BLaER1 treated with 17β-estradiol and CSF1 and Interleukin-3, amounts not matched to agents 10 nM and 100 nM (cell line): ENCODE measurements around the gene RNF34.
A peak's percentile ranks its signal among the peaks of the same experiment; 100 is the strongest.

ENCODE experiments used
- H3K27ac ChIP-seq, 11 experiments: shearing (Covaris generic); formaldehyde crosslinking; 2 replicates each; pipeline ENCODE4 v1.8.1; 2022
- H3K27me3 ChIP-seq, 11 experiments: shearing (Covaris generic); formaldehyde crosslinking; 2 replicates each; pipeline ENCODE4 v1.8.1; 2022
- H3K36me3 ChIP-seq, 11 experiments: shearing (Covaris generic); formaldehyde crosslinking; 2 replicates each; pipeline ENCODE4 v1.8.1; 2022
- H3K4me1 ChIP-seq, 10 experiments: shearing (Covaris generic); formaldehyde crosslinking; 2 replicates each; pipeline ENCODE4 v1.8.1; 2022
- H3K4me2 ChIP-seq, 11 experiments: shearing (Covaris generic); formaldehyde crosslinking; 2 replicates each; pipeline ENCODE4 v1.8.1; 2022
- H3K4me3 ChIP-seq, 10 experiments: shearing (Covaris generic); formaldehyde crosslinking; 2 replicates each; pipeline ENCODE4 v1.8.1; 2022
- H3K9ac ChIP-seq, 11 experiments: shearing (Covaris generic); formaldehyde crosslinking; 2 replicates each; pipeline ENCODE4 v1.8.1; 2022
- H3K9me3 ChIP-seq, 11 experiments: shearing (Covaris generic); formaldehyde crosslinking; replicated peaks in 1 of 11; 2 replicates each; pipeline ENCODE4 v1.8.1; 2022
- H4K20me1 ChIP-seq, 11 experiments: shearing (Covaris generic); formaldehyde crosslinking; 2 replicates each; pipeline ENCODE4 v1.8.1; 2022
- Cebpa-rat ChIP-seq, 11 experiments: shearing (Covaris generic); IDR thresholded peaks; 2 replicates each; pipeline ENCODE4 v1.8.1; 2022

Gene RNF34

DNA sequence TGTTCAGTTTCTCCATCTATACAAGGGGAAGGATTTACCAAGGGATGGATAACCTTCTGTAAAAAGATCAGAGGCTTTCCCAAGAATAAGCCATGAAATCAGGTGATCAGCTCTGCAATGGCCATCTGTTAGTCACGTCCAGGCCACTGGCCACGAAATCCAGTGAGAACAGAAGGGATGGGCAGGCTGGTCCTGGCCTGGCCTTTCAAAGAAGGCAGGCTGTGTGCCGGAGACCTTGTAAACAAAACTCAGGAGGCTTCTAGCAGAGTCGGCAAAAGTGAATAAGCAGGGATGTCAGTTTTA is 68.5 kb downstream of the RNF34 start:
- no peaks in the 10 kb centered on the region for H3K27me3 ChIP-seq
- no peaks in the 10 kb centered on the region for H3K9me3 ChIP-seq
- peak overlapping the region in 2 of 11 experiments; percentile 72 to 98; a peak in 2 of 22 replicates for H3K27ac ChIP-seq
- TF ChIP-seq Cebpa-rat (IDR thresholded peaks at IDR 0.05) = no peak
- H4K20me1 ChIP-seq = peaks cover 24 to 89% (median 29%) of the 10 kb centered on the region in 11 experiments
- peak overlapping the region; percentile 87 to 99 (median 95) for H3K4me2 ChIP-seq
- H3K36me3 ChIP-seq = peaks cover 6 to 19% (median 15%) of the 10 kb centered on the region in 11 experiments; a peak in 19 of 22 replicates
- peaks cover 63 to 81% (median 72%) of the 10 kb centered on the region in 10 experiments for H3K4me1 ChIP-seq
- H3K9ac ChIP-seq = peak overlapping the region in 6 of 11 experiments; percentile 4 to 99 (median 90); a peak in 4 of 22 replicates
- H3K4me3 ChIP-seq = no peak overlapping the region

DNA sequence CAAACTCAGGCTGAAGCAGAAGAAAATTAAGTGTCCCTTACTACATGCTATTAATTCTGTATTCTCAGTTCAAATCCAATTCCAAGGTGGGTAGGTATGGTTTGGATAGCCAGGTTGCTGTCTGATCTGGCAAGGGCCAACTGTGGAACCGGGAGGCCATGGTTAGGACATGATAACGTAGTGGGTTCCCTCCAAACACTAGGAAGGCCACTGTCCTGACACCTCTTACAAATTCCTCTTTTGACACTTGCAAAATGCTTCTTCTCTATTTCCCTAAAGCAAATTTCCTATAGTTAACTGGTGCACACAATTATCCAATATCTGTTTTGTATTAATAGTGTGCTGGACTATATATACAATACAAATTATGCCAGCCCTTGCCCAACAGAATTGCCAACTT is 70.8 kb downstream of the RNF34 start:
- Histone ChIP-seq H3K36me3 (peaks cover 0 to 10% (median 0%) of the 10 kb centered on the region in 11 experiments; a peak in 3 of 22 replicates), H3K27me3 (no peaks in the 10 kb centered on the region), H3K9ac (no peak overlapping the region), H3K4me2 (peak overlapping the region in 5 of 11 experiments; percentile 6 to 59 (median 56); a peak in 8 of 22 replicates), H3K4me1 (peaks cover 42 to 66% (median 51%) of the 10 kb centered on the region in 10 experiments), H3K9me3 (no peaks in the 10 kb centered on the region), H3K4me3 (no peak overlapping the region), H4K20me1 (peaks cover under 1 to 89% (median 6%) of the 10 kb centered on the region in 11 experiments; a peak in 18 of 22 replicates), H3K27ac (0 out of 22 replicates have a peak overlapping the region, but pooled peaks of 1 of the 11 experiments have one; percentile 7)
- no peak for TF ChIP-seq Cebpa-rat (IDR thresholded peaks at IDR 0.05)

DNA sequence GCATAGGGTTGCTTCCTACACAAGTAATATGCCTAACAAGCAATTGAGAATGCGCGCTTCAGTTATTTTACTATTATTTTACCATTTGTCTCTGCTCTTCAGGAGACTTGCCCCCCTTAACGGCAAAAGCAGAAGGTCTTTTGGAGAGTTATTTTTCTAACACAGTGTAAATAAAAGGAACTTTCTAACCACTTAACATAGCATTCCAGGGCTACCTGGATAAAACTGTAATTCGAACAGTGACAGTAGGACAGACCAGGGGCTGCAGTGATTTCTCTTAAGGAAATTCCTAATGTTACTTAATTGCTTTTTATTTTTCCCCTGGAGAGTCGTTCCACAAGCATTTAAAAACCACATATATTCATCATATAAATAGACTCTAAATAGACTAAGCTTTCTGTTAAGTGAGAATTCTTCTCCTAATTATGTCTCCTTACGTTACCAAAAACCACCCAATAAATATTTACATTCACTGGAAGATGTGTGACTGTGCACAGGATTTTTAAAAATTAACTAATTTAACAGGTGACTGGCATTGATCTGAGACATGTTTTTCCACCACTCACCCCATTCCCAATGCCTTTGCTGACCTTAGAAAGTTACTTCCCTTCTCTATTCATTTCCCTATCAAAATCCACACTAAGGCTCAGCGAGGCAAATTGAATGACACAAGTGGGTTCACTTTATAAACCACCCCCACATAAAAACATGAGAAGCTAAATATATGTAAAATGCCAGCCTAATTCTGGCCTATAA is 72.4 kb downstream of the RNF34 start:
- H3K27me3 ChIP-seq = no peaks in the 10 kb centered on the region
- H3K9me3 ChIP-seq = no peaks in the 10 kb centered on the region
- H3K4me2 ChIP-seq = peak overlapping the region in 5 of 11 experiments; percentile 5 to 59 (median 25); a peak in 4 of 22 replicates
- no peak for TF ChIP-seq Cebpa-rat (IDR thresholded peaks at IDR 0.05)
- no peak overlapping the region for H3K27ac ChIP-seq
- no peak overlapping the region for H3K4me3 ChIP-seq
- H3K36me3 ChIP-seq = peaks cover 0 to 10% (median 0%) of the 10 kb centered on the region in 11 experiments; a peak in 3 of 22 replicates
- H4K20me1 ChIP-seq = peaks cover 0 to 95% (median 0%) of the 10 kb centered on the region in 11 experiments; a peak in 8 of 22 replicates
- H3K4me1 ChIP-seq = peaks cover 42 to 66% (median 50%) of the 10 kb centered on the region in 10 experiments
- H3K9ac ChIP-seq = no peak overlapping the region
